H1 (cell line): ENCODE results near the gene RNPEPL1. TPM values are rescaled to one million over a fixed set of nuclear protein-coding genes. Genes with fewer than 3 reads are reported as not detected.

Source experiments
- CTCF ChIA-PET: fragments of 300-600 bp; sonication (Branson Sonifier 250); formaldehyde crosslinking; loops from one replicate; lab custom pipeline; 2021; ENCODE audit not compliant: partially characterized antibody; lab: Charles Lee
- POLR2A ChIA-PET: fragments of 300-600 bp; sonication (Branson Sonifier 250); formaldehyde crosslinking; loops from one replicate; lab custom pipeline; 2021; ENCODE audit warnings: inconsistent platforms; ENCODE audit not compliant: partially characterized antibody; lab: Charles Lee
- DNase-seq, 2 experiments: peaks; one replicate each; pipeline versions ENCODE4 v3.0.0 to v3.0.0-alpha.2; 2010 to 2022; ENCODE audit warnings: low spot score in 2 of 2, low read depth in 1 of 2, mixed read lengths in 1 of 2
- FAIRE-seq: peaks from 2 replicates; lab custom pipeline; 2011; peaks lifted over from hg19 to GRCh38; lab: Jason Lieb, UNC
- H2AFZ ChIP-seq: 2 replicates; pipeline ENCODE4 v1.8.1; 2012; ENCODE audit warnings: low read length, inconsistent platforms
- H2AK5ac ChIP-seq: 2 replicates; pipeline ENCODE4 v1.6.1; 2013; ENCODE audit warnings: low read depth, low read length
- H2BK120ac ChIP-seq: replicated peaks from 2 replicates; pipeline ENCODE3; 2013; ENCODE audit warnings: low read depth, low read length, inconsistent platforms
- H2BK12ac ChIP-seq: 2 replicates; pipeline ENCODE4 v1.6.1; 2013; ENCODE audit warnings: low read depth, low read length
- H2BK15ac ChIP-seq: 2 replicates; pipeline ENCODE4 v1.6.1; 2013; ENCODE audit warnings: low read length
- H2BK20ac ChIP-seq: 2 replicates; pipeline ENCODE4 v1.6.1; 2013; ENCODE audit warnings: low read length
- H2BK5ac ChIP-seq: 2 replicates; pipeline ENCODE4 v1.6.1; 2013; ENCODE audit warnings: low read depth, low read length
- H3K14ac ChIP-seq: 2 replicates; pipeline ENCODE4 v1.6.1; 2013; ENCODE audit warnings: inconsistent platforms; ENCODE audit not compliant: insufficient read length
- H3K18ac ChIP-seq: 2 replicates; pipeline ENCODE4 v1.6.1; 2013; ENCODE audit warnings: low read length; ENCODE audit errors: extremely low read depth
- H3K23ac ChIP-seq: 2 replicates; pipeline ENCODE4 v1.6.1; 2013; ENCODE audit warnings: inconsistent platforms; ENCODE audit not compliant: insufficient read length
- H3K23me2 ChIP-seq: 2 replicates; pipeline ENCODE4 v1.6.1; 2013; ENCODE audit warnings: low read depth, low read length
- H3K27ac ChIP-seq: 2 replicates; pipeline ENCODE4 v1.6.1; 2011; ENCODE audit warnings: low read depth, low read length, inconsistent platforms
- H3K27me3 ChIP-seq, 4 experiments: replicated peaks in 1 of 4; 1 replicate in 1 of 4; 2 replicates in 3 of 4; pipeline versions ENCODE4 v1.6.1 to v1.8.1; 2011 to 2013; ENCODE audit warnings: low read length in 3 of 4, mild to moderate bottlenecking in 3 of 4, inconsistent platforms in 2 of 4, mixed read lengths in 2 of 4, moderate library complexity in 1 of 4; ENCODE audit not compliant: control insufficient read depth in 3 of 4, insufficient read depth in 3 of 4; ENCODE audit errors: extremely low read depth in 1 of 4
- H3K36me3 ChIP-seq, 4 experiments: 2 replicates each; pipeline versions ENCODE4 v1.6.1 to v1.8.1; 2011 to 2013; ENCODE audit warnings: mild to moderate bottlenecking in 4 of 4, low read length in 3 of 4, moderate library complexity in 2 of 4, control low read depth in 1 of 4, inconsistent platforms in 1 of 4; ENCODE audit not compliant: insufficient read depth in 4 of 4, control insufficient read depth in 2 of 4
- H3K4ac ChIP-seq: replicated peaks from 2 replicates; pipeline ENCODE3; 2013; ENCODE audit warnings: low read length, low read depth, mixed read lengths, inconsistent platforms; ENCODE audit not compliant: insufficient read length
- H3K4me1 ChIP-seq, 4 experiments: replicated peaks in 1 of 4; 1 replicate in 1 of 4; 2 replicates in 3 of 4; pipeline versions ENCODE4 v1.6.1 to v1.8.1; 2011 to 2013; ENCODE audit warnings: low read length in 3 of 4, inconsistent platforms in 2 of 4, mixed read lengths in 1 of 4; ENCODE audit not compliant: insufficient read depth in 4 of 4, control insufficient read depth in 3 of 4
- H3K4me2 ChIP-seq, 2 experiments: 2 replicates each; pipeline versions ENCODE4 v1.6.1 to v1.8.1; 2011 to 2013; ENCODE audit warnings: low read depth in 2 of 2, low read length in 2 of 2, control low read depth in 1 of 2, inconsistent platforms in 1 of 2, mild to moderate bottlenecking in 1 of 2; ENCODE audit not compliant: insufficient read depth in 1 of 2
- H3K4me3 ChIP-seq, 4 experiments: fragments of 200-600, 300-600 bp in 1 of 4; sonication (generic), shearing (Covaris generic), sonication (Bioruptor Twin) in 1 of 4; 2 replicates each; pipeline versions ENCODE4 v1.5.1 to v1.8.1; 2011 to 2016; ENCODE audit warnings: low read length in 4 of 4, low read depth in 3 of 4, control low read depth in 2 of 4, inconsistent platforms in 2 of 4, mild to moderate bottlenecking in 2 of 4, mixed read lengths in 1 of 4, moderate library complexity in 1 of 4; ENCODE audit not compliant: insufficient read depth in 2 of 4; ENCODE audit errors: extremely low read depth in 1 of 4
- H3K56ac ChIP-seq: replicated peaks from 2 replicates; pipeline ENCODE3; 2013; ENCODE audit warnings: low read depth, mild to moderate bottlenecking, mixed read lengths, low read length, inconsistent platforms; ENCODE audit not compliant: insufficient read length
- H3K79me1 ChIP-seq: 2 replicates; pipeline ENCODE4 v1.6.1; 2013; ENCODE audit warnings: low read depth, low read length, control low read depth
- H3K79me2 ChIP-seq, 2 experiments: 2 replicates each; pipeline versions ENCODE4 v1.6.1 to v1.8.1; 2012 to 2013; ENCODE audit warnings: low read length in 2 of 2, mild to moderate bottlenecking in 2 of 2, inconsistent platforms in 1 of 2; ENCODE audit not compliant: insufficient read depth in 2 of 2, control insufficient read depth in 1 of 2
- H3K9ac ChIP-seq, 4 experiments: replicated peaks in 1 of 4; 1 replicate in 1 of 4; 2 replicates in 3 of 4; pipeline versions ENCODE4 v1.6.1 to v1.8.1; 2011 to 2013; ENCODE audit warnings: low read depth in 3 of 4, low read length in 3 of 4, control low read depth in 2 of 4, mild to moderate bottlenecking in 2 of 4, moderate library complexity in 2 of 4, inconsistent platforms in 1 of 4; ENCODE audit errors: extremely low read depth in 1 of 4
- H3K9me3 ChIP-seq, 2 experiments: 2 replicates each; pipeline versions ENCODE4 v1.6.1 to v1.8.1; 2012 to 2013; ENCODE audit warnings: mild to moderate bottlenecking in 2 of 2, moderate library complexity in 2 of 2, control low read depth in 1 of 2, inconsistent platforms in 1 of 2, low read depth in 1 of 2, low read length in 1 of 2, mixed read lengths in 1 of 2; ENCODE audit not compliant: insufficient read depth in 2 of 2
- H4K20me1 ChIP-seq, 2 experiments: replicated peaks in 1 of 2; 2 replicates each; pipeline versions ENCODE3 to v1.8.1; 2011 to 2013; ENCODE audit warnings: inconsistent platforms in 2 of 2, low read length in 2 of 2, mild to moderate bottlenecking in 1 of 2; ENCODE audit not compliant: insufficient read depth in 2 of 2, control insufficient read depth in 1 of 2
- H4K5ac ChIP-seq: 2 replicates; pipeline ENCODE4 v1.6.1; 2013; ENCODE audit warnings: low read length, low read depth, mixed read lengths, inconsistent platforms; ENCODE audit not compliant: insufficient read length
- H4K8ac ChIP-seq: 2 replicates; pipeline ENCODE4 v1.8.0; 2013; ENCODE audit warnings: mild to moderate bottlenecking, moderate library complexity, low read length, inconsistent platforms; ENCODE audit not compliant: insufficient read depth; ENCODE audit errors: extremely low read depth
- H4K91ac ChIP-seq: replicated peaks from 2 replicates; pipeline ENCODE3; 2013; ENCODE audit warnings: low read length, mixed read lengths, inconsistent platforms; ENCODE audit not compliant: insufficient read length
- ATF2 ChIP-seq: IDR thresholded peaks from 2 replicates; pipeline ENCODE4 v1.6.1; 2012; ENCODE audit warnings: low read length, inconsistent platforms
- BACH1 ChIP-seq: IDR thresholded peaks from 2 replicates; pipeline ENCODE4 v1.6.1; 2012; ENCODE audit warnings: low read length, improper control_type of control experiment
- CEBPB ChIP-seq: IDR thresholded peaks from 2 replicates; pipeline ENCODE4 v1.6.1; 2012; ENCODE audit warnings: low read depth, low read length
- CTBP2 ChIP-seq: IDR thresholded peaks from 2 replicates; pipeline ENCODE4 v1.7.0; 2011; ENCODE audit warnings: borderline replicate concordance, mild to moderate bottlenecking, moderate library complexity, mixed read lengths, low read length; ENCODE audit not compliant: insufficient read depth, insufficient read length
- NRF1 ChIP-seq: IDR thresholded peaks from 2 replicates; pipeline ENCODE4 v1.6.1; 2011; ENCODE audit warnings: mild to moderate bottlenecking, low read depth, low read length, improper control_type of control experiment
- RNF2 ChIP-seq: fragments of 200-900, 300-1000 bp; sonication (generic); IDR thresholded peaks from 2 replicates; pipeline ENCODE4 v1.7.1; 2016; ENCODE audit warnings: borderline replicate concordance, low read depth, mild to moderate bottlenecking, antibody characterized with exemption, low read length; ENCODE audit not compliant: poor library complexity, severe bottlenecking; ENCODE audit errors: missing control alignments
- SIN3A ChIP-seq, 2 experiments: IDR thresholded peaks in 1 of 2; conservative IDR thresholded peaks in 1 of 2; 2 replicates each; pipeline ENCODE4 v1.6.1; 2011 to 2012; ENCODE audit warnings: low read length in 2 of 2, improper control_type of control experiment in 1 of 2, low read depth in 1 of 2, mild to moderate bottlenecking in 1 of 2
- TBP ChIP-seq: IDR thresholded peaks from 2 replicates; pipeline ENCODE4 v1.6.1; 2011; ENCODE audit warnings: low read depth, low read length, improper control_type of control experiment
- WGBS, 2 experiments: shearing (Covaris generic) in 1 of 2; methylation state at CpG; one replicate each; pipeline versions ENCODE4 v1.1.6 to v1.1.7; 2013 to 2015; ENCODE audit warnings: low lambda C conversion rate in 2 of 2, mixed read lengths in 2 of 2, inconsistent platforms in 1 of 2, low coverage in 1 of 2, missing lambda C conversion rate in 1 of 2; ENCODE audit not compliant: insufficient replicate concordance in 2 of 2, insufficient coverage in 1 of 2, insufficient read length in 1 of 2; ENCODE audit errors: extremely low coverage in 1 of 2, missing lambda C conversion rate in 1 of 2; 5-methylcytosine and 5-hydroxymethylcytosine counted together
- polyA plus RNA-seq, 7 experiments: library from polyadenylated mRNA; depleted of rRNA in 3 of 7; stranded (reverse) in 5 of 7; unstranded in 2 of 7; fragments of >200 nt in 5 of 7; fragments of 200-250 nt in 2 of 7; gene quantifications; 1 replicate in 5 of 7; 2 replicates in 1 of 7; 4 replicates in 1 of 7; pipeline versions ENCODE4 v1.2.1 to v1.2.3, GENCODE V29; 2011 to 2013; ENCODE audit warnings: missing spikeins in 2 of 7, mixed read lengths in 2 of 7
- total RNA-seq: library from RNA; stranded (reverse); fragmentation: NEBNext Ultra II Directional; extraction: Animal tissue kit (Norgen Biotek cat#: 25700); gene quantifications from 2 replicates; pipeline ENCODE4 v1.2.1, GENCODE V29; 2021

Gene RNPEPL1
- total and polyA plus RNA-seq, 2 of the 8 experiments (the other 6 are each of a cell fraction or from before 2014, with no cell fraction given) = 9.0 to 11.3 TPM

- Histone ChIP-seq H3K9me3 (no peaks in the 10 kb centered on the region), H3K14ac (no peak overlapping the region), H3K18ac (no peak overlapping the region), H3K4me3 (no peak overlapping the region), H3K4ac (no peak overlapping the region), H2BK20ac (no peak overlapping the region), H3K23ac (no peak overlapping the region), H2BK15ac (no peak overlapping the region), H4K5ac (no peak overlapping the region), H3K27me3 (0 out of 7 replicates have a peak, but pooled peaks cover 0 to 2% (median 0%) of the 10 kb centered on the region in 4 experiments), H4K8ac (no peak overlapping the region; the same call in none of the 2 replicates), H2BK5ac (no peak overlapping the region), H3K79me1 (no peaks in the 10 kb centered on the region), H3K56ac (no peak overlapping the region), H4K91ac (no peak overlapping the region), H2BK12ac (no peak overlapping the region), H3K27ac (no peak overlapping the region), H2BK120ac (no peak overlapping the region), H2AFZ (no peak overlapping the region), H3K36me3 (peaks cover 0 to under 1% (median 0%) of the 10 kb centered on the region in 4 experiments; a peak in 3 of 8 replicates), H2AK5ac (no peak overlapping the region), H3K23me2 (no peaks in the 10 kb centered on the region), H3K79me2 (no peaks in the 10 kb centered on the region), H3K4me1 (no peaks in the 10 kb centered on the region), H4K20me1 (peaks cover 0 to 4% of the 10 kb centered on the region in 2 experiments), H3K4me2 (no peak overlapping the region), H3K9ac (no peak overlapping the region)
- no peak for TF ChIP-seq ATF2
- no peak for TF ChIP-seq TBP
- no peak for TF ChIP-seq NRF1
- no peak for TF ChIP-seq BACH1
- TF ChIP-seq CTBP2 = no peak
- TF ChIP-seq RNF2 = no peak
- TF ChIP-seq SIN3A (conservative IDR thresholded peaks at IDR 0.05 in 1 of 2, IDR thresholded peaks at IDR 0.05 in 1 of 2; ENCODE audit: low read depth in 1 of 2, low read length in 2 of 2) = no peak
- no peak for TF ChIP-seq CEBPB
- WGBS, 2 experiments = 91% methylated on average over 21 of the region's 22 CpGs; no CpG with 5 or more reads in 1 of the 2 experiments
- ChIA-PET CTCF (interaction anchor here (0.6 to 3.2 kb wide), 7 partner anchors 8 to 131 kb away, joined by 3 to 17 read pairs (median 4); partner anchors contain the start of gene CAPN10), POLR2A (interaction anchor here (1.0 to 1.5 kb wide), 3 partner anchors 13 to 31 kb away, joined by 3 to 5 read pairs (median 4); no protein-coding TSS in a partner anchor)
- no peak for DNase-seq
- FAIRE-seq = no peak
Measured at GRCh38 chr2:240603081-240603835, 35.0 kb downstream of the RNPEPL1 start.
